Mononuclear cell (primary cell): ENCODE results near the gene SSBP3. TPM values are rescaled to one million over a fixed set of nuclear protein-coding genes. Genes with fewer than 3 reads are reported as not detected.

Experiments used
- H3K27me3 ChIP-seq: 2 replicates; pipeline ENCODE4 v1.6.0; 2011; ENCODE audit warnings: low read length, control low read depth; ENCODE audit not compliant: insufficient read depth
- H3K4me1 ChIP-seq: 2 replicates; pipeline ENCODE4 v1.5.1; 2011; ENCODE audit warnings: mild to moderate bottlenecking, low read length, control low read depth; ENCODE audit not compliant: insufficient read depth
- H3K4me3 ChIP-seq: 2 replicates; pipeline ENCODE4 v1.5.1; 2011; ENCODE audit warnings: mild to moderate bottlenecking, low read length, moderate library complexity
- H3K9me3 ChIP-seq: 2 replicates; pipeline ENCODE4 v1.5.1; 2011; ENCODE audit warnings: low read depth, mild to moderate bottlenecking, control low read depth, low read length
- total RNA-seq: library from RNA; depleted of rRNA; stranded (reverse); fragments of >200 nt; gene quantifications from one replicate; pipeline ENCODE4 v1.2.3, GENCODE V29; 2012

Gene SSBP3
- total RNA-seq, 1 donor, result 20.8 TPM

DNA sequence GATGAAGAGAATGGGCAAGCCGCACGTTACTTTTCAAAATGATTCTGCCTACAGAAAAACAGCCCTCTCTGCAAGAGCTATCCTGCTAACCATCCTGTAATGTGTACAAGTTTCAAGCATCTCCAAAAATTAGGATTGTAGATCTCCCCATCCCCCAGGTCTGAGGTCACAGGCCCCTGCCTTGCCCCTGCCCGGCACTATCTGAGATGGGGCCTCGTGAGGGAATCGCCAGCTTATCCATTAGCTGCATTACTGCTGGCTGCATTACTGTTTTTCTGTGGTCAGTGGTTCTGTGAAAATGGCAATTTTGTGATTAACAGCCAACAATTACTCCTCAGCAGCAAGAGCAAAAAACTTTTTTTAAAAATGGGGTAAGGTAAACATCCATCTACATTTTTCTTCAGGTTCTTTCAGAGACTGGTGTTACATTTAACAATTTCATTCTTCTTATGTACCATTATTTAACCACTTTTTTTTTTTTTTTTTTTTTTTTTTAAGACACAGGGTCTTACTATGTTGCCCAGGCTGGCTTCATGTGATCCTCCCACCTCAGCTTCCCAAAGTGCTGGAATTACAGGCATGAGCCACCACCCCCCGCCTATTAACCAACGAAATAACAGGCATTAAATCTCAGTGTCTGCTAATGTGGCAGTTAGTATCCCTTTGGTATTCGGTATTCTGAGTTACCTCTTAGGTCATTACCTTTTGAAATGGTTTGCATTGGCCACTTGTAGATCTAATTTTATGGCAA lies 122.4 kb downstream of the SSBP3 start:
- no peak overlapping the region for H3K4me3 ChIP-seq
- no peaks in the 10 kb centered on the region for H3K9me3 ChIP-seq
- H3K4me1 ChIP-seq, result peaks cover 56% of the 10 kb centered on the region
- no peaks in the 10 kb centered on the region for H3K27me3 ChIP-seq

DNA sequence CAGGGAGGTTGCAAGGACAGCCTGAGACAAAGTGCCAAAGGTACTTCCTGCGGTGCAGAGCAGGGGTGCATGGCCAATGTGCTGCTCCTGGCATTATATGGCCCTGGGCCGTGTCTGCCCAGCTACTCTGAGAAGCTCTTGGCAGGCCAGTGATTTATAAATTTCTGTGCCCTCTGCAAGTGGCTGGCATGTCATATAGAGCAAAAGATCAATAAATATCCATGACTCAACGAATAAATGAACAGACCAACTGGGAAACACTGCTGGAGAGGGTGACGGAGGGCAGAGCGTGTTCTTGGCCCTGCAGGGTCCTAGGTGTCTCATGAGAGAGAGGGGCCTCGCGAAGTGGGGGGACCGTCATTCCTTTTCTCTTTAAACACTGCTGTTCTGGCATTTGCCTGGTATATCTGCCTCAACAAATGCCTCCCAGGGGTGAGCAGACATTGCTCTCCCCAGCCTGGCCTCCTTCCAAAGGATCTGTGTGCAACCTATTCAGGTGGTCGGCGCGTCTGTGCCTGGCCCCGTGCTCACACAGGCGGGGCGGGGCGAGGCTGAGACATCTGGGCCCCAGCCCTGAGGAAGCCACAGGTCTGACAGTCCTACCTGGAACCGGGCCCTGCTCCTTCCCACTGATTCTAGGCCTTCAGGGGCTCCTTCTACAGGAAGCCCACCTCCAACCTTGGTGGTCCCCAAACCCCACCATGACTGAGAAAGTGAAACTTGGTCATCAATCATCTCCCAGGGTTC lies 123.9 kb downstream of the SSBP3 start:
- H3K27me3 ChIP-seq, result no peaks in the 10 kb centered on the region
- H3K4me1 ChIP-seq, result peaks cover 50% of the 10 kb centered on the region
- H3K4me3 ChIP-seq, result no peak overlapping the region
- H3K9me3 ChIP-seq, result no peaks in the 10 kb centered on the region

DNA sequence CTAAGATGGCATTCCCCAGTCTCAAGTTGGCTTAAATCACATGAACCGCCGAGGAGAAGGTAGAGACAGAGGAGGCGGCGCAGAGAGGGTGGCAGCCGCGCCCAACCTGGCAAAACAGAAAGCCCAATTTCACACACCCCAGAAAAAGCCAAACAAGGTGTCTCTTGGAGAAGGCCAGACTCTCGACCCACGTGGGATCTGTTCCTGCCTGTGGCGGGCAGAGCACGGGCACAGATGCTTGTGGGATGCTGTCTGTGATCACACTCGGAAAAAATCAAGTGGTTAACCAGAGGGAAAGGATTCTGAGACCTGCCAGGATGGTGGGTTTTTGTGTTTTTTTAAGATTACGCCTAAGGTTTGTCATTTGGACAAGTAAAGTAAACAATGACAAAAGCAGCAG lies 125.5 kb downstream of the SSBP3 start:
- no peaks in the 10 kb centered on the region for H3K27me3 ChIP-seq
- H3K4me3 ChIP-seq, result no peak overlapping the region
- H3K4me1 ChIP-seq, result peaks cover 38% of the 10 kb centered on the region
- no peaks in the 10 kb centered on the region for H3K9me3 ChIP-seq

DNA sequence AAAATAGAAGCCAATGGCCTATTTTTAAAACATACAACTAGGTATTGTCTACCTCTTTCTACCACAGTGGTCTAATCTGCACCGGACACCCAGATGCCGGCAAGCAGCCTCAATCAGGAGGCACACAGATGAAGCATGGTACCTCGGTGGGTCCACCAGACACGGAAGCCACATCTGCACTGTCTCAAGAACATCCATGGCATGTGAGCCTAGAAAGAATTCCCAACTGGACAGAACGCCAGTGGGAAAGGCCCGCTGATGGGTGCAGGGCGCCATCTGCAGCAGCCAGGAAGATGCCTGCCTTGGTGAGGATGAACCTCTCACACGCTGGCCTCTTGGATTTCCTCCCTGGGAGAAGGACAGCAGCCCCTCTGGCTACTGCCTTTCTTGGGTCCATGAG lies 126.7 kb downstream of the SSBP3 start:
- peaks cover 36% of the 10 kb centered on the region for H3K4me1 ChIP-seq
- H3K9me3 ChIP-seq, result no peaks in the 10 kb centered on the region
- no peak overlapping the region for H3K4me3 ChIP-seq
- no peaks in the 10 kb centered on the region for H3K27me3 ChIP-seq

DNA sequence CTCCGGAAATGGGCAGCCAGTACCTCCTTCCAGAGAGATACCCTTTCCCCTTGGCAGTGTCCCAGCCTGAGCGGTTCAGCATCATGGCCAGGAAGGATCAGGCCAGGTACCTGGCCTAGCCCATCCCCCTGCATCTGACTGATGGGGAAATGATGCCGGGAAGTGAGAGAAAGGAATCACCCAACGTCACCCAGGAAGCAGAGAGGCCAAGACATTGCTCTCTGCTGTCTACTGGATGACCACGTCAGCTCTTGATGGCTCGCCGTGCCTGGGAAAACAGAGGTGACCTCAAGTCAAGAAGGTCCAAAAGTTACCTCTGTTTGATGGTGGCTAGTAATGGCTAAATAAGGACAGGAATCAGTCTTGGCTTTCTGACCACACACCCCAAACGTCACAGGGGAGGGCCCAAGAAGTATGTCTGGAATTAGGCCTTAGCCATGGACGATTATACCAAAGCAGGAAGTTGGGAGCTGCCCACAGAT lies 127.2 kb downstream of the SSBP3 start:
- Histone ChIP-seq H3K4me1 (peaks cover 36% of the 10 kb centered on the region), H3K9me3 (no peaks in the 10 kb centered on the region), H3K27me3 (no peaks in the 10 kb centered on the region), H3K4me3 (no peak overlapping the region)

DNA sequence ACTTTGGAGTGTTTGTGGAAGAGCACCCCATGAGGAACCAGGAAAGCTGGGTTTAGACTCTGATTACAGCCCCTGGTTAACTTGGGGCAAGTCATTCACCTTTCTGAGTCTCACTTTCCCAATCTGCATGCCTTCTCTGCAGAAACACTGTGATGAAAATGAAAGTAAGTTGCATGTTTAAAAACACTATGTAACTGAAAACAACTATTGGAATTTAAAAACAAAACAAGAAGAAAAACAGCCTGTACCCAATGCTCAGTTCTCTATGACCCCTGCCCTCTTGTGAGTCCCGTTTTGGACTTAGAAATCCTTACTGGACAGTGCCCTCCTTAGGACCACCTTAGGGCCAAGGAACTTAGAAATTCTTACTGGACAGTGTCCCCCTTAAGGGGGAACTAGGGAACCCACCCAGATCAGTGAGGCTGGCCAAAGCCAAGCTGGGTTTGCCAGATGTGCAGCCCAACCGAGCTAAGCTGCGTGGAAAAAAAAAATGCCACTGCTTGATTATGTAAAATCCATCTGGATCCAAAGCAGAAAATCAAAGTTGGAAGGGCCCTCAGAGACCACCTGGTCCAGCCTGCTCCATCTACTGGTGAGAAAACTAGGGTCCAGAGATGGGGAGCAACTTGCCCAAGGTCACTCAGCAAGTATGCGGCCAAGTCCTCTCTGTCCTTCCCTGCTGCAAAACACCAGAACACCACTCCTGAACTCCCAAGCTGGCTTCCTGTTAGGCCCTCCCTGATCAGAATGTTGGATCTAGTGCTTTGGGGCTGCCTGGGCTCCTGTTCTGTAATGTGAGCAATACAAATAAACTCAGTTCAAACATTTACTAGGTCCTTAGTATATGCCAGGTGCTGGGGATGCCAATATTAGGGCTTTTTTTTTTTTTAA lies 128.5 kb downstream of the SSBP3 start:
- no peaks in the 10 kb centered on the region for H3K9me3 ChIP-seq
- no peak overlapping the region for H3K4me3 ChIP-seq
- H3K4me1 ChIP-seq, result peaks cover 25% of the 10 kb centered on the region
- H3K27me3 ChIP-seq, result no peaks in the 10 kb centered on the region

DNA sequence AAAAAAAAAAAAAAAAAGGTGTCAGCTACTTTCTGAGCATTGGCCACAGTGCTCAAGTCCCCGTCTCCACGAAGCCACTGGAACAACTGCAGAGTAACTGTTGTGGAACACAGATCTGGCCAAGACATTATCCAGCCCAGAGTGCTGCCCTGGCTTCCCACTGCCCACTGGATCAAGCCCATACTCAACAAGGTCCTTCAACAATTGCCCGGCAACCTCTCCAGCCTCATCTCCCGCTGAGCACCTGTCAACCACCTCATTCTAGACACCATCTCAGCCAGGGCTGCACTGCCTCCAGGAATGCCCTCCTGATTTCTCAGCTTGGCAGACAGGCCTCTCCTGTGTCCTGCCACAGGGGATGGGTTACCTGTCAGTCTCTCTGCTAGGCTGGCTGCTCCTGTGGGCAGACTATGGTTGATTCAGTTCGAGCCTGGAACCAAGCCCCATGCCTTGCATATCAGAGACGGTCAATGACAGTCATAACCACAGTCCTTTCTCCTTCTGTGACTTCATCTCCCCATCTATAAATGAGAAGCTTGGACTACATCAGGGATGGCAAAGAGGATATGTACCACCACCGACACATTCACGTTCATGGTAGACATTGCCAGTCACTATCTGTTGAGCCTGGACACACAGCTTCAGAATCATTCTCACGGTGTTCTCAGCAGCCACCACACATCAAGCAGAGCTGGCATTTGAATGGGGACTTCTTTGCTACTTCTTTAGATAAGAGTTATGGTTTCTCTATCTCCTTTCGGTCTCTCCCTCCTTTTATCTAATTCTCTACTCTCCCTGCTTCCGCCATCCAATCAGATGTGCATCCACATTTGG lies 129.4 kb downstream of the SSBP3 start:
- H3K27me3 ChIP-seq, result no peaks in the 10 kb centered on the region
- H3K4me3 ChIP-seq, result no peak overlapping the region
- peaks cover 19% of the 10 kb centered on the region for H3K4me1 ChIP-seq
- no peaks in the 10 kb centered on the region for H3K9me3 ChIP-seq

DNA sequence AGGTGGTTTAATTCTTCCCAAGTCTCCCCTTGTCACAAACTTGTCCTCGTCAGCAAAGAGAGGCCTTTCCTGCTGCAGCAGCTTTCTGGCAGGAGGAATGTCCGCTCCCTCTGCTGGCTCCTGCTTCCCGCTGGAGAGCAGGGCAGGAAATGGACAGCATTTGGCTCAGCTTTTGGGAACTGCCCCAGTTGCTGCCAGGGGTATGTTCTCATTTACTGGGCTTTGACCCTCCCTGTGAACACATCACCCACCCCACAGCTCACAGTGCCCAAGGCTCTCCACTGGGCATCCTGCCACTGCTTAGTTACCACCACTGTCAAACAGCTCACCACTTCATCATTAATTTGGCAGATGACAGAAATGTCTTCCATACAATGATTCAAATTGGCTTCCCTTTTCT lies 130.8 kb downstream of the SSBP3 start:
- Histone ChIP-seq H3K4me1 (peaks cover 19% of the 10 kb centered on the region), H3K4me3 (no peak overlapping the region), H3K9me3 (no peaks in the 10 kb centered on the region), H3K27me3 (no peaks in the 10 kb centered on the region)

DNA sequence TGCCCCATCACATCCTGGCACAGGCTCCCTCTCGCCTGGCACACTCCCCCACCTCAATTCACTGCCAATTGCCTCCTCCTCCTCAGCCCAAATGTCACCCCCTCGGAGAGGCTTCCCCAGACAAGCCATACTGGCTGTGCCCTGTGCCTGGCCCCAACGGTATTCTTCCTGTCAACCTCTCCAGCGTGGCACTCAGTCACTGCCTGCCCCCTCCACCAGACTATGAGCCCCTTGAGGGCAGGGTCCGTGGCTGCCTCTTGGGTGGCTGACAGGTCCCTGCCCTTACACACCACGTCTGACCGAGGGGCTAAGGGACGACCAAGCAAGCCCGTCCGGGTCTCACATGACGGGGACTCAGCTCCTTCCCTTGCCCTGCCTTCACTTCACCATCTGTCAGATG lies 131.3 kb downstream of the SSBP3 start:
- Histone ChIP-seq H3K9me3 (no peaks in the 10 kb centered on the region), H3K27me3 (no peaks in the 10 kb centered on the region), H3K4me1 (peaks cover 14% of the 10 kb centered on the region), H3K4me3 (no peak overlapping the region)

DNA sequence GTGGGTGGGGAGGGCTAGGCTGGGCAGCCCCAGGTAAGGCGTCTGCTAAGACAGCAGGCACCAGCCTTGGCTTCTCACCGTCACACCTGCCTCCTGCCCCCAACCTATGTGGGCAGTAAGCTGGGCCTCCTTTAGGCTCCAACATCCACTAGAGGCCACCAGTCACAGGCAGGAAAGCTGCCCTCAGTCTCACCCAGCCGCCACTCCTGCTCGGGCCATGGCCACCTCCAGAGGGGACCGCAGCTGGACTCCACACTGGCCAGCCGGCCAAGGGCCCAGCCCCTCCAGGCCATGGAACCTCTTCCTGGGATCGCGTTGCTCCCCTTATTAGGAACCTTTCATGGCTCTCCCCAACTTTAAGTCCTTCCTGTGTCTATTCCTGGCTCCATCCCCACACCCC lies 131.7 kb downstream of the SSBP3 start:
- Histone ChIP-seq H3K27me3 (no peaks in the 10 kb centered on the region), H3K4me3 (no peak overlapping the region), H3K4me1 (peaks cover 12% of the 10 kb centered on the region), H3K9me3 (no peaks in the 10 kb centered on the region)

DNA sequence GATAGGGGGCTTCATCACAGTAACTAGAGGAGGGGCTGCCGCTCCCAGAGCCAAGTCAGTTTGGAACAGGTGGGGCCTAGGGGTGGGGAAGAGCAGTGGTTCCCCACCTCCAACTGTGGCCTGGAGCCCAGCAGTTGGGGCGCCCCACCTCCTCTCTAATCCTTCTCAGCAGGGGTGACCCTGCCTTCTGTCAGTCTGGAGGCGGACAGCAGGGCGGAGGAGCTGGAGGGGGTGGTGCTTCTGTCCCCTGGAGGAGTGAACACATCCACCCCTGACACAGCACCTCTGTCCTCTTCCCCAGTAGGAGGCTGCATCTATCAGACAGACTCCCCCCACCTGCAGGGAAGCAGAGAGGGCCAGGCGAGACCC lies 132.4 kb downstream of the SSBP3 start:
- Histone ChIP-seq H3K27me3 (no peaks in the 10 kb centered on the region), H3K4me1 (peaks cover 12% of the 10 kb centered on the region), H3K9me3 (no peaks in the 10 kb centered on the region), H3K4me3 (no peak overlapping the region)

DNA sequence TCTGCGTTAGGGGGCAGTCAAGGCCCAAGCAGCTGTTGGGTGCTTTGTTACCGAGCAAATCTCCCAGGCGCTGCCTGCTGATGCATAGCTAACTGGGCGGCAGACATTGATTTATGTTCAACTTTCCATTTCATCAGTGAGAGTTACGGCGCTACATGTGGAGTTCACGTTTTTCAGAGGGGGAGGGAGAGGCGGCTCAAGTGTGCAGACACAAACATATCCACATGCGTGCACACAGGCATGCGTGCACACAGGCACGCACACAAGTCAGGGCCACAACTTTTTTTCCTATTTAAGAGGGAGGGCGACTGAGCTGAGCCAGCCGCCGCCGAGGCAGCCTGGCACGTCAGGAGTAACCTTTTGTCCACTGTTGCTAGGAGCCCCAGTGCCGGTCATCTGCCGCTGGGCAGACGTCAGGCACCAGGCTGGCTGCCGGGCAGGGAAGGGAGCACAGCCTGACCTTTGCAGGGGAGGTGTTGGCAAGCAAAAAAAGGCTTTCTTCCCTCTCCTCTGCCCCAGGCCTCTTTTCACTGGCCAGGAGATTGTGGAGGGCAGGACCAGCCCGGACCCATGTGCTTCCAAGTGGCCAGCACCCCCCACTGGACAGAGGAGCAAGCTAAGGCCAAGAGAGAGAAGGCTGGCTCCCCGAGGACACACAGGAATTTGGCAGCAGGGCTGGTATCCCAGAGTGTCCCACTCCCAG lies 133.0 kb downstream of the SSBP3 start:
- Histone ChIP-seq H3K4me3 (no peak overlapping the region), H3K4me1 (peaks cover 12% of the 10 kb centered on the region), H3K27me3 (no peaks in the 10 kb centered on the region), H3K9me3 (no peaks in the 10 kb centered on the region)

DNA sequence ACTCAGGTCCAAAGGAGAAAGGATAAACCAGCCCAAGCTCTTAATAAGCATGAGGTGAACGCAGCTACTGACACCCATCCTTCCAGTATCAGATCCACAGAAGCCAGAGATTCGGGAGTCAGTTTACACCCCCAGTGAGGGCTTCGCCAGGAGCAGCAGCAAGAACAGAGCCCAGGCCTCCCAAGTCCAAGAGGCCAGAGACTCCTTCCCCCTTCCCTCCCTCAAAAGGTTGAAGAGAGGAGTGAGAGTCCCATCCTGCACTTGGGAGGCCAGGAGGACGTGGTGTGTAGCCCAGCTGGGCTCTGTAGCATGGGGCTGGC lies 133.5 kb downstream of the SSBP3 start:
- Histone ChIP-seq H3K4me3 (no peak overlapping the region), H3K4me1 (peaks cover 7% of the 10 kb centered on the region), H3K9me3 (no peaks in the 10 kb centered on the region), H3K27me3 (no peaks in the 10 kb centered on the region)

DNA sequence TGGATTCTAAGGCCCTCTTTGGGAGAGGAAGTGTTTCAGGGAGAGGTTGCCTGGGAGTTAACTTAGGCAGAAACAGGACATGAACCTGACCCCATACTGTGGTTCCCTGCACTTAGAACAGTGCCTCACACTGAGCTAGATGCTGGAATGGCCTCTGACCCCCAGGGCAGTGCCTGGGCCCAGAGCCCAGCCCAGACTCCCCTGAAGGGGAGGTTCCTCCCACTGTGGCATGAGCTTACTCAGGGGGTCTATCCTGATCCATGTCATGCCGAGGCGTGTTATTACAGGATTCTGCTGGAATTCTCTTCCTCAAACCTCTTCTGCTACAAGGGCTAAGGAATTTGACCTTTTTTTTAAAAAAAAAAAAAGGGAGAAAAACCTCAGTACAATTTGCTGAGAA lies 134.1 kb downstream of the SSBP3 start:
- Histone ChIP-seq H3K9me3 (no peaks in the 10 kb centered on the region), H3K4me1 (peaks cover 4% of the 10 kb centered on the region), H3K4me3 (no peak overlapping the region), H3K27me3 (no peaks in the 10 kb centered on the region)
